Stimulated activated CD4-positive, alpha-beta T cell treated with anti-CD3 and anti-CD28 coated beads, Interleukin-1b, Interleukin-23, amount 100 ng/mL, for 24 hours (primary cell): ENCODE data around the gene ZDHHC7.

Experiments used
- DNase-seq, 4 experiments: peaks; one replicate each; pipeline ENCODE4 v3.0.0-alpha.2; 2020; ENCODE audit warnings: low read depth in 4 of 4, low spot score in 1 of 4

Gene ZDHHC7

GRCh38 chr16:84970447-84971127, 40.7 kb downstream of the ZDHHC7 start:
- peak; percentile 64 to 67 (median 64) for DNase-seq

GRCh38 chr16:84967828-84968227, 43.5 kb downstream of the ZDHHC7 start:
- DNase-seq: no peak

- no peak for DNase-seq
Observed at GRCh38 chr16:84965428-84966415, 45.6 kb downstream of the ZDHHC7 start.

GRCh38 chr16:84964386-84965128, 46.8 kb downstream of the ZDHHC7 start:
- no peak for DNase-seq

GRCh38 chr16:84963066-84963465, 48.3 kb downstream of the ZDHHC7 start:
- DNase-seq: no peak

GRCh38 chr16:84960942-84961341, 50.4 kb downstream of the ZDHHC7 start:
- no peak for DNase-seq

- no peak for DNase-seq
Observed at GRCh38 chr16:84959784-84960417, 51.4 kb downstream of the ZDHHC7 start.

- no peak for DNase-seq
Observed at GRCh38 chr16:84959045-84959576, 52.2 kb downstream of the ZDHHC7 start.

- no peak for DNase-seq
Observed at GRCh38 chr16:84957792-84958191, 53.5 kb downstream of the ZDHHC7 start.

GRCh38 chr16:84957192-84957591, 54.1 kb downstream of the ZDHHC7 start:
- DNase-seq: no peak

- DNase-seq: no peak
Observed at GRCh38 chr16:84955427-84955826, 55.9 kb downstream of the ZDHHC7 start.

- no peak for DNase-seq
Observed at GRCh38 chr16:84953190-84953746, 58.1 kb downstream of the ZDHHC7 start.

- DNase-seq: peak; percentile 48 to 53 (median 52)
Observed at GRCh38 chr16:84952335-84953189, 58.8 kb downstream of the ZDHHC7 start.

GRCh38 chr16:84950906-84951305, 60.4 kb downstream of the ZDHHC7 start:
- DNase-seq: peak in 2 of 4 experiments; percentile 6 to 17

GRCh38 chr16:84949772-84950436, 61.4 kb downstream of the ZDHHC7 start:
- no peak for DNase-seq

GRCh38 chr16:84948851-84949610, 62.3 kb downstream of the ZDHHC7 start:
- no peak for DNase-seq

- no peak for DNase-seq
Observed at GRCh38 chr16:84947996-84948850, 63.1 kb downstream of the ZDHHC7 start.
